Upper lobe of left lung (tissue), 4 donors: Measurements from ENCODE around the gene ARHGAP8.
"Not testable (repeated sequence)": the region's sequence is repeated elsewhere in the genome, so short reads cannot be mapped to it uniquely, and the experiment has no call there.

Experiments
- EP300 ChIP-seq, 4 donors: sonication (generic); formaldehyde crosslinking; IDR thresholded peaks; one replicate each; pipeline ENCODE4 v1.5.1; 2017; ENCODE audit warnings: antibody characterized with exemption in 4 of 4, control low read depth in 2 of 4
- POLR2A ChIP-seq, 4 donors: fragments of 450-650 bp; IDR thresholded peaks; one replicate each; pipeline ENCODE4 v1.5.1; 2016 to 2017; ENCODE audit warnings: antibody characterized with exemption in 4 of 4, mild to moderate bottlenecking in 2 of 4
- TF ChIP-seq, protein P1 (sequence below), 6 experiments: fragments of 450-650 bp in 4 of 6; fragments of 200-600 bp in 2 of 6; sonication (generic) in 2 of 6; IDR thresholded peaks; one replicate each; pipeline ENCODE4 v1.5.1; 2016 to 2019; ENCODE audit warnings: antibody characterized with exemption in 6 of 6

- TF ChIP-seq, protein P1, sequence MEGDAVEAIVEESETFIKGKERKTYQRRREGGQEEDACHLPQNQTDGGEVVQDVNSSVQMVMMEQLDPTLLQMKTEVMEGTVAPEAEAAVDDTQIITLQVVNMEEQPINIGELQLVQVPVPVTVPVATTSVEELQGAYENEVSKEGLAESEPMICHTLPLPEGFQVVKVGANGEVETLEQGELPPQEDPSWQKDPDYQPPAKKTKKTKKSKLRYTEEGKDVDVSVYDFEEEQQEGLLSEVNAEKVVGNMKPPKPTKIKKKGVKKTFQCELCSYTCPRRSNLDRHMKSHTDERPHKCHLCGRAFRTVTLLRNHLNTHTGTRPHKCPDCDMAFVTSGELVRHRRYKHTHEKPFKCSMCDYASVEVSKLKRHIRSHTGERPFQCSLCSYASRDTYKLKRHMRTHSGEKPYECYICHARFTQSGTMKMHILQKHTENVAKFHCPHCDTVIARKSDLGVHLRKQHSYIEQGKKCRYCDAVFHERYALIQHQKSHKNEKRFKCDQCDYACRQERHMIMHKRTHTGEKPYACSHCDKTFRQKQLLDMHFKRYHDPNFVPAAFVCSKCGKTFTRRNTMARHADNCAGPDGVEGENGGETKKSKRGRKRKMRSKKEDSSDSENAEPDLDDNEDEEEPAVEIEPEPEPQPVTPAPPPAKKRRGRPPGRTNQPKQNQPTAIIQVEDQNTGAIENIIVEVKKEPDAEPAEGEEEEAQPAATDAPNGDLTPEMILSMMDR (IDR thresholded peaks at IDR 0.05), result not testable (repeated sequence)
- not testable (repeated sequence) for TF ChIP-seq POLR2A, EP300 (IDR thresholded peaks at IDR 0.05)
Observed at GRCh38 chr22:44903164-44903563, 150.8 kb downstream of the ARHGAP8 start.
